ENCODE measurements around the gene FLAD1.

- TF ChIP-seq CTCF (IDR thresholded peaks at IDR 0.05) (no peak), POLR2A (IDR thresholded peaks at IDR 0.05) (no peak)
These were observed 19.5 kb downstream of the FLAD1 start, which contains the start of gene ZBTB7B for GRCh38 chr1:155002464-155003226.

Measured in uterus (tissue), 2 donors.